Dermis lymphatic vessel endothelial cell (primary cell): Measurements from ENCODE around the gene FAAP20. TPM values are rescaled to one million over a fixed set of nuclear protein-coding genes. Genes with fewer than 3 reads are reported as not detected.

Experiments used
- total RNA-seq: library from RNA; depleted of rRNA; stranded (reverse); fragments of >200 nt; gene quantifications from 2 replicates; pipeline ENCODE4 v1.2.1, GENCODE V29; 2014

FAAP20 gene
- total RNA-seq: 12.5 and 13.2 TPM in 2 replicates

GRCh38 chr1:2194319-2194897, at the start of gene FAAP20:
TSS of gene FAAP20 (minus strand) at chr1:2194772. CDS start at chr1:2194749, 23 bp downstream.

GRCh38 chr1:2228157-2228594, 33.6 kb upstream of the FAAP20 start, which contains the start of gene SKI:
TSS of gene SKI (plus strand) at chr1:2228319. CDS start at chr1:2228767, 448 bp downstream.

Other genes starting within 250 kb of the FAAP20 start
- gene CFAP74, start 191.0 kb downstream of the FAAP20 start, total RNA-seq: not detected in 2 replicates
- 0.86 and 1.3 TPM in 2 replicates for gene GABRD, start 175.4 kb downstream of the FAAP20 start, total RNA-seq
- gene PRKCZ, start 144.4 kb downstream of the FAAP20 start, total RNA-seq: 28.4 and 33.2 TPM in 2 replicates
- 18.1 and 18.7 TPM in 2 replicates for gene SKI, start 33.5 kb upstream of the FAAP20 start, total RNA-seq
- gene MORN1, start 196.8 kb upstream of the FAAP20 start, total RNA-seq: 2.9 and 5.5 TPM in 2 replicates
- gene RER1, start 197.1 kb upstream of the FAAP20 start, total RNA-seq: 41.5 and 49.7 TPM in 2 replicates
- gene PEX10, start 217.8 kb upstream of the FAAP20 start, total RNA-seq: 27.7 and 30.8 TPM in 2 replicates